Naive thymus-derived CD8-positive, alpha-beta T cell (primary cell): ENCODE measurements around the gene DUSP15. TPM values are rescaled to one million over a fixed set of nuclear protein-coding genes. Genes with fewer than 3 reads are reported as not detected.

Source experiments
- ATAC-seq, 2 donors: fragments of 150-1000 bp; cut with Tn5 transposase in 1 of 2; sonication (Bioruptor Pico), chemical (Tn5 transposase) in 1 of 2; 1 replicate in 1 of 2; 2 replicates in 1 of 2; pipeline ENCODE4 v1.10.0; 2021; ENCODE audit warnings: mild to moderate bottlenecking in 2 of 2, moderate library complexity in 2 of 2
- POLR2A ChIA-PET: fragments of 350-600 bp; sonication (Branson Sonifier 250); formaldehyde crosslinking; loops from one replicate; lab custom pipeline; 2021; ENCODE audit warnings: antibody characterized with exemption; lab: Charles Lee
- DNase-seq, 10 donors: peaks; one replicate each; pipeline versions ENCODE4 v3.0.0 to v3.0.0-alpha.2; 2020 to 2022
- H3K27ac Mint-ChIP-seq, 10 donors: one replicate each; pipeline ENCODE4 v1.8.0; 2020 to 2022; ENCODE audit warnings: mild to moderate bottlenecking in 10 of 10, mixed read lengths in 10 of 10, moderate library complexity in 4 of 10, inconsistent platforms in 1 of 10
- H3K27me3 Mint-ChIP-seq, 5 donors: one replicate each; pipeline ENCODE4 v1.8.0; 2021 to 2022; ENCODE audit warnings: mixed read lengths in 5 of 5
- H3K36me3 Mint-ChIP-seq, 3 donors: one replicate each; pipeline ENCODE4 v1.8.0; 2020 to 2022; ENCODE audit warnings: mixed read lengths in 3 of 3, mild to moderate bottlenecking in 2 of 3, inconsistent platforms in 1 of 3
- H3K4me1 Mint-ChIP-seq, 4 donors: one replicate each; pipeline ENCODE4 v1.8.0; 2021 to 2022; ENCODE audit warnings: mixed read lengths in 4 of 4
- H3K4me3 Mint-ChIP-seq, 10 donors: one replicate each; pipeline ENCODE4 v1.8.0; 2020 to 2022; ENCODE audit warnings: mild to moderate bottlenecking in 10 of 10, mixed read lengths in 10 of 10, moderate library complexity in 6 of 10, inconsistent platforms in 1 of 10
- H3K9me3 Mint-ChIP-seq, 9 donors: one replicate each; pipeline ENCODE4 v1.8.0; 2020 to 2022; ENCODE audit warnings: mixed read lengths in 9 of 9, mild to moderate bottlenecking in 3 of 9, inconsistent platforms in 1 of 9, moderate library complexity in 1 of 9
- polyA plus RNA-seq, 3 donors: library from polyadenylated mRNA; unstranded; fragments of 300-500 nt; fragmentation: Illumina TruSeq; gene quantifications; one replicate each; pipeline ENCODE4 v1.2.3, GENCODE V29; 2021
- total RNA-seq, 8 experiments: library from RNA in 2 of 8; stranded (reverse) in 2 of 8; gene quantifications; one replicate each; pipeline ENCODE4 v1.2.3 and lab custom pipeline; 2021 to 2026

The DUSP15 gene
- total and polyA plus RNA-seq, 5 experiments from 2014 or later: not detected

- DNase-seq (peak; percentile 63 to 90 (median 70)), ATAC-seq (peak; percentile 93)
- peak overlapping the region; percentile 88 to 97 (median 94) for H3K4me3 Mint-ChIP-seq
- H3K27ac Mint-ChIP-seq: peak overlapping the region; percentile 57 to 98 (median 86)
- no peaks in the 10 kb centered on the region for H3K9me3 Mint-ChIP-seq
- POLR2A ChIA-PET: interaction anchor here (1.0 kb wide), 1 partner anchor 73 kb away, joined by 3 read pairs; the partner anchor contains the start of gene PDRG1
- H3K4me1 Mint-ChIP-seq: peaks cover 9 to 14% (median 12%) of the 10 kb centered on the region in 4 donors
- H3K27me3 Mint-ChIP-seq: peaks cover 0 to 8% (median 1%) of the 10 kb centered on the region in 5 donors
- H3K36me3 Mint-ChIP-seq: no peaks in the 10 kb centered on the region
Measured at GRCh38 chr20:31879143-31879987, 9.0 kb upstream of the DUSP15 start.

GRCh38 chr20:31877684-31878083 is 7.4 kb upstream of the DUSP15 start:
- Mint-ChIP-seq H3K36me3 (no peaks in the 10 kb centered on the region), H3K4me3 (no peak overlapping the region), H3K27ac (no peak overlapping the region), H3K4me1 (peaks cover 9 to 14% (median 12%) of the 10 kb centered on the region in 4 donors), H3K27me3 (peaks cover 0 to 12% (median 4%) of the 10 kb centered on the region in 5 donors), H3K9me3 (no peaks in the 10 kb centered on the region)
- no peak for ATAC-seq
- DNase-seq: no peak
- POLR2A ChIA-PET: no interaction called here

- DNase-seq (no peak), ATAC-seq (no peak)
- POLR2A ChIA-PET: no interaction called here
- H3K4me1 Mint-ChIP-seq: peaks cover 10 to 21% (median 18%) of the 10 kb centered on the region in 4 donors
- H3K9me3 Mint-ChIP-seq: no peaks in the 10 kb centered on the region
- no peak overlapping the region for H3K27ac Mint-ChIP-seq
- peaks cover 0 to 2% (median 0%) of the 10 kb centered on the region in 3 donors for H3K36me3 Mint-ChIP-seq
- peaks cover 7 to 27% (median 15%) of the 10 kb centered on the region in 5 donors for H3K27me3 Mint-ChIP-seq
- H3K4me3 Mint-ChIP-seq: no peak overlapping the region
Measured at GRCh38 chr20:31875671-31876070, 5.3 kb upstream of the DUSP15 start.

GRCh38 chr20:31872406-31872805 is 2.1 kb upstream of the DUSP15 start:
- POLR2A ChIA-PET: no interaction called here
- Mint-ChIP-seq H3K4me1 (peaks cover 6 to 22% (median 16%) of the 10 kb centered on the region in 4 donors), H3K27ac (no peak overlapping the region), H3K36me3 (peaks cover 2 to 5% (median 4%) of the 10 kb centered on the region in 3 donors), H3K27me3 (peaks cover 11 to 44% (median 27%) of the 10 kb centered on the region in 5 donors), H3K4me3 (no peak overlapping the region), H3K9me3 (no peaks in the 10 kb centered on the region)
- ATAC-seq (no peak), DNase-seq (no peak)

- H3K36me3 Mint-ChIP-seq: peaks cover 2 to 5% (median 4%) of the 10 kb centered on the region in 3 donors
- POLR2A ChIA-PET: no interaction called here
- H3K4me3 Mint-ChIP-seq: peak overlapping the region in 7 of 10 donors; percentile 7 to 90 (median 86)
- no peaks in the 10 kb centered on the region for H3K9me3 Mint-ChIP-seq
- ATAC-seq (no peak), DNase-seq (no peak)
- H3K4me1 Mint-ChIP-seq: peaks cover 6 to 22% (median 16%) of the 10 kb centered on the region in 4 donors
- H3K27ac Mint-ChIP-seq: no peak overlapping the region
- H3K27me3 Mint-ChIP-seq: peaks cover 11 to 52% (median 27%) of the 10 kb centered on the region in 5 donors
Measured at GRCh38 chr20:31871618-31871954, 1.3 kb upstream of the DUSP15 start.

GRCh38 chr20:31870726-31871617 is 645 bp upstream of the DUSP15 start:
- no peaks in the 10 kb centered on the region for H3K9me3 Mint-ChIP-seq
- DNase-seq (no peak), ATAC-seq (peak in 1 of 2 donors; percentile 22)
- H3K36me3 Mint-ChIP-seq: peaks cover 2 to 5% (median 4%) of the 10 kb centered on the region in 3 donors
- H3K27me3 Mint-ChIP-seq: peaks cover 11 to 54% (median 27%) of the 10 kb centered on the region in 5 donors
- H3K4me3 Mint-ChIP-seq: peak overlapping the region; percentile 78 to 90 (median 86)
- peaks cover 6 to 22% (median 16%) of the 10 kb centered on the region in 4 donors for H3K4me1 Mint-ChIP-seq
- peak overlapping the region in 4 of 10 donors; percentile 50 to 85 (median 68) for H3K27ac Mint-ChIP-seq
- POLR2A ChIA-PET: no interaction called here

GRCh38 chr20:31869673-31869941 is 720 bp downstream of the DUSP15 start:
- peak overlapping the region; percentile 75 to 96 (median 91) for H3K4me3 Mint-ChIP-seq
- peaks cover 6 to 22% (median 16%) of the 10 kb centered on the region in 4 donors for H3K4me1 Mint-ChIP-seq
- POLR2A ChIA-PET: no interaction called here
- ATAC-seq (peak in 1 of 2 donors; percentile 23), DNase-seq (no peak)
- H3K9me3 Mint-ChIP-seq: no peaks in the 10 kb centered on the region
- peak overlapping the region in 4 of 10 donors; percentile 9 to 90 (median 57) for H3K27ac Mint-ChIP-seq
- peaks cover 2 to 5% (median 4%) of the 10 kb centered on the region in 3 donors for H3K36me3 Mint-ChIP-seq
- H3K27me3 Mint-ChIP-seq: peaks cover 11 to 54% (median 27%) of the 10 kb centered on the region in 5 donors

GRCh38 chr20:31868853-31869672 is 1.3 kb downstream of the DUSP15 start:
- Mint-ChIP-seq H3K36me3 (peaks cover 2 to 5% (median 4%) of the 10 kb centered on the region in 3 donors), H3K27me3 (peaks cover 11 to 54% (median 27%) of the 10 kb centered on the region in 5 donors), H3K9me3 (no peaks in the 10 kb centered on the region), H3K27ac (peak overlapping the region in 2 of 10 donors; percentile 43 to 90), H3K4me1 (peaks cover 6 to 22% (median 16%) of the 10 kb centered on the region in 4 donors), H3K4me3 (peak overlapping the region in 9 of 10 donors; percentile 51 to 93 (median 90))
- DNase-seq: no peak
- no peak for ATAC-seq
- POLR2A ChIA-PET: no interaction called here

- no peaks in the 10 kb centered on the region for H3K9me3 Mint-ChIP-seq
- no peak for DNase-seq
- POLR2A ChIA-PET: no interaction called here
- peaks cover 9 to 39% (median 20%) of the 10 kb centered on the region in 5 donors for H3K27me3 Mint-ChIP-seq
- H3K4me1 Mint-ChIP-seq: peaks cover 11 to 26% (median 18%) of the 10 kb centered on the region in 4 donors
- H3K27ac Mint-ChIP-seq: no peak overlapping the region
- H3K36me3 Mint-ChIP-seq: peaks cover 2 to 5% (median 4%) of the 10 kb centered on the region in 3 donors
- no peak overlapping the region for H3K4me3 Mint-ChIP-seq
- ATAC-seq: no peak
Measured at GRCh38 chr20:31866221-31866620, 4.1 kb downstream of the DUSP15 start.

GRCh38 chr20:31864521-31865400 is 5.6 kb downstream of the DUSP15 start:
- peaks cover 0 to 2% (median 2%) of the 10 kb centered on the region in 3 donors for H3K36me3 Mint-ChIP-seq
- POLR2A ChIA-PET: no interaction called here
- peak overlapping the region in 1 of 10 donors; percentile 68 for H3K27ac Mint-ChIP-seq
- ATAC-seq: no peak
- no peaks in the 10 kb centered on the region for H3K9me3 Mint-ChIP-seq
- H3K4me1 Mint-ChIP-seq: peaks cover 7 to 25% (median 16%) of the 10 kb centered on the region in 4 donors
- peaks cover 1 to 26% (median 13%) of the 10 kb centered on the region in 5 donors for H3K27me3 Mint-ChIP-seq
- no peak for DNase-seq
- H3K4me3 Mint-ChIP-seq: no peak overlapping the region
